NCI-H1092 treated with DMSO at 0.1 percent for 48 hours (cell line): ENCODE results near the gene EGR4.

Experiments
- DNase-seq: peaks from one replicate; lab custom pipeline; 2025; lab: John Stamatoyannopoulos, UW

Gene EGR4

GRCh38 chr2:73249636-73250035 is 43.7 kb downstream of the EGR4 start:
- DNase-seq: no peak

GRCh38 chr2:73246850-73247249 is 46.5 kb downstream of the EGR4 start:
- no peak for DNase-seq

- no peak for DNase-seq
Observed at GRCh38 chr2:73244580-73244979, 48.8 kb downstream of the EGR4 start.

GRCh38 chr2:73243884-73244570 is 49.3 kb downstream of the EGR4 start:
- DNase-seq: no peak
